Chondrocyte (in vitro differentiated cells): ENCODE results near the gene BTG2. TPM values are rescaled to one million over a fixed set of nuclear protein-coding genes. Genes with fewer than 3 reads are reported as not detected.

Experiments
- DNase-seq: peaks from one replicate; pipeline ENCODE4 v3.0.0; 2021; ENCODE audit warnings: mixed read lengths, low spot score
- H3K27ac Mint-ChIP-seq: one replicate; pipeline ENCODE4 v1.8.0; 2021; ENCODE audit warnings: mild to moderate bottlenecking, moderate library complexity, mixed read lengths; ENCODE audit not compliant: unreplicated experiment
- H3K27me3 Mint-ChIP-seq: 2 replicates; pipeline ENCODE4 v1.8.0; 2021; ENCODE audit warnings: low read depth, mixed read lengths
- H3K36me3 Mint-ChIP-seq: 2 replicates; pipeline ENCODE4 v1.8.0; 2021; ENCODE audit warnings: low read depth, mixed read lengths
- H3K4me1 Mint-ChIP-seq: 2 replicates; pipeline ENCODE4 v1.8.0; 2021; ENCODE audit warnings: low read depth, mild to moderate bottlenecking, mixed read lengths
- H3K4me3 Mint-ChIP-seq: one replicate; pipeline ENCODE4 v1.8.0; 2021; ENCODE audit warnings: mild to moderate bottlenecking, moderate library complexity, mixed read lengths; ENCODE audit not compliant: unreplicated experiment
- H3K9me3 Mint-ChIP-seq: 2 replicates; pipeline ENCODE4 v1.8.0; 2021; ENCODE audit warnings: low read depth, mixed read lengths
- CTCF ChIP-seq: fragments of 200-600 bp; sonication (generic); IDR thresholded peaks from 2 replicates; pipeline ENCODE4 v1.5.0; 2021; ENCODE audit warnings: antibody characterized with exemption, mild to moderate bottlenecking, moderate library complexity
- total RNA-seq: library from RNA; stranded (reverse); gene quantifications from 3 replicates; pipeline ENCODE4 v1.2.1, GENCODE V29; 2021

BTG2 gene
- total RNA-seq, 1 donor from 2014 or later: 41.3 TPM

- no peak overlapping the region for H3K4me3 Mint-ChIP-seq
- no peak overlapping the region for H3K27ac Mint-ChIP-seq
- no peak for DNase-seq
- H3K27me3 Mint-ChIP-seq: peaks cover 13% of the 10 kb centered on the region
- TF ChIP-seq CTCF: peak; percentile 56
- H3K4me1 Mint-ChIP-seq: peaks cover 24% of the 10 kb centered on the region
- no peaks in the 10 kb centered on the region for H3K9me3 Mint-ChIP-seq
- H3K36me3 Mint-ChIP-seq: no peaks in the 10 kb centered on the region
Observed at GRCh38 chr1:203346060-203346768, 40.9 kb downstream of the BTG2 start.

- no peak for DNase-seq
- H3K27me3 Mint-ChIP-seq: peaks cover 14% of the 10 kb centered on the region
- H3K36me3 Mint-ChIP-seq: no peaks in the 10 kb centered on the region
- no peak for TF ChIP-seq CTCF
- no peaks in the 10 kb centered on the region for H3K9me3 Mint-ChIP-seq
- H3K27ac Mint-ChIP-seq: no peak overlapping the region
- no peak overlapping the region for H3K4me3 Mint-ChIP-seq
- H3K4me1 Mint-ChIP-seq: peaks cover 24% of the 10 kb centered on the region
Observed at GRCh38 chr1:203346769-203347102, 41.4 kb downstream of the BTG2 start.

DNA sequence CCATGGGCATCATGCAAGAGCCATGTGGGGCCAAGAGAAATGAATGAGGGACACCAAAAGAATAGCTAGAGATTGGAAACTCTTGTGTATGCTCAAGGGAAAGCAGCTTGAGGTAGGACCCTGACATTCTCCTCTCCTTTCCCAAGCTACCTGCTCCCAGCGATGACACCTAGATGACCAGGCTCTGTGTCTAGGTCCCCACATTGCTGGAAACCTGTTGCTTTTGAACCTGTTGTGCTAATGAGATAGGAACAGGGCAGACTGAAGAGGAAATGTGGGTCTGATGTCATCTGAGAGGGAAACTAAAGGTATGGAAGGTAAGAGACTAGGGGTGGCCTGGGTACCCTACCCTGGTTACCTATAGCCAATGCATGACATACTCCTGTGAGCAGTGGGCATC is 43.8 kb downstream of the BTG2 start:
- Mint-ChIP-seq H3K4me3 (no peak overlapping the region), H3K27ac (no peak overlapping the region), H3K36me3 (no peaks in the 10 kb centered on the region), H3K9me3 (no peaks in the 10 kb centered on the region), H3K4me1 (peaks cover 19% of the 10 kb centered on the region), H3K27me3 (peaks cover 12% of the 10 kb centered on the region)
- no peak for TF ChIP-seq CTCF
- no peak for DNase-seq

DNA sequence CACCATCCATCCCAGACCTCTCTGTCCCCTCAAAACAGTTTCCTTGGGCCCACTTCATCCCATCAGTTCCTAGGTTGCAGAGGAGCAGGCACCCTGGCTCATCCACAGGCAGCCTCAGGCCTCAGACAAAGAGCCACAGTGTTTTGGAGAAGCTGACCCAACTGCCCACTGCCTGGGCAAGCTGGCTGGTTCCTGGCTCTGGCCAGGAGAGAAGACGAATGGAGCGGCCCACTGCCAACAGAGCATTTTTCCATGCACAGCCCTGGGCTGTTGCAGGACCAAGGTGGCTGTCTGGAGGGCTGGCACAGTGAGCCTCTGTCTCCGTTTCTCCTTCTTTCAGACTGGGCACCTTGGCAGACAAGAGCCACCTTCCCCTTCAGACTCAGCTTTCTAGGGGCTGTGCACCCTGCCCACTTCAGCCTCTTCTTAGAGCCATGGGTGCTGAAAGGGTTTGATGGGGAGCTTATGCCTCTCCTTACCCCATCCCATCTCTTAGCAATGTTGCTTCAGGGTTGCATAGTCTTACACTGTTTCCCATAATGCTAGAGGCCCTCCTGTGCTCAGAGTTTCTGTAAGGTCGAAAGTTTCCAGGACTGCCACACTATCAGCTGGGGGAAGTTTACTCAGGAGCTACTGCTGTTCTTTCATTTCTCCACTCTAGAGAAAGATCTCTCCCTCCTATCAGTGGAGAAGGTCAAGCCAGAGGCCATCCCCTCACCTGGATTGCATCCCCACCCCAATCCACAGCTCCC is 44.6 kb downstream of the BTG2 start:
- Mint-ChIP-seq H3K4me3 (no peak overlapping the region), H3K36me3 (no peaks in the 10 kb centered on the region), H3K4me1 (peaks cover 20% of the 10 kb centered on the region), H3K27me3 (peaks cover 12% of the 10 kb centered on the region), H3K27ac (no peak overlapping the region), H3K9me3 (no peaks in the 10 kb centered on the region)
- TF ChIP-seq CTCF: no peak
- DNase-seq: no peak

DNA sequence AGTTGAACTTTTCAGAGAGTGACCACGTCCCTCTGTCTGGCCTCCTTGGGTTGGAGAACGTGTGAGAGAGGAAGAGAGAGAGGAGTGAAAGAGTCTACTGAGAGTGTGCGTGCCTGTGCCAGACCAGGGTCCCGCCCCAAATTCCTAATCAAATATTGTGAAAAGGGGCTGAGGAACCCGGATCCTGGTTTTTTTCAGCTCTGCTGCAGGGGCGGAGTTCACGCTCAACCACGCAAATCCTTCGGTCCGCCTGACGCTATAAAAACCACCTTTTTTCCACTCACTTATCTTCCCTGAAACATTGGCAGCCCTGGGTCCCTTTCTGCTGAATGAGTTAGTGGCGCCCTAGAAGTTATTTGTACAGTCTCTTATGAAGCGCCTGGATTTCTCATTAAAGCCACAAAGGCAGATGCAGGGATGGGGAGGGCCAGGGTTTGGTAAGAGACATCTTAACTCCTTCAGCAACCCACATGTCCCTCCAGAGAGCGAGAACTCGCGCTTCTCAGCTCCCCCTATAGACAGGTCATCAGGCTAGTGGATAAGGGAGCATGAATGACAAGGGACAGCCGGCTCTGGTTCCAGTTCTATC is 45.8 kb downstream of the BTG2 start, which contains the start of gene FMOD:
Gene FMOD, minus strand, starts transcription at position 86 of the 589 bp plus-strand sequence. CDS start 2,852 bp downstream, outside the sequence.
- Mint-ChIP-seq H3K27me3 (peaks cover 13% of the 10 kb centered on the region), H3K9me3 (no peaks in the 10 kb centered on the region), H3K4me3 (no peak within 1 kb of the TSS), H3K27ac (no peak within 1 kb of the TSS), H3K36me3 (no peaks in the 10 kb centered on the region), H3K4me1 (peaks cover 17% of the 10 kb centered on the region)
- no peak for DNase-seq
- TF ChIP-seq CTCF: no peak
